GM19193 (cell line): ENCODE results near the gene IMMT.

Experiments
- POLR2A ChIP-seq: IDR thresholded peaks from 4 replicates; pipeline ENCODE4 v1.6.1; 2011; ENCODE audit not compliant: insufficient read depth, insufficient read length; ENCODE audit errors: extremely low read depth

IMMT gene

GRCh38 chr2:86213699-86214502 is 18.6 kb upstream of the IMMT start:
- TF ChIP-seq POLR2A: no peak

GRCh38 chr2:86213056-86213455 is 17.8 kb upstream of the IMMT start:
- no peak for TF ChIP-seq POLR2A

GRCh38 chr2:86211796-86212188 is 16.5 kb upstream of the IMMT start:
- TF ChIP-seq POLR2A: no peak

- TF ChIP-seq POLR2A: no peak
Measured at GRCh38 chr2:86211033-86211795, 16.0 kb upstream of the IMMT start.

GRCh38 chr2:86204458-86204857 is 9.2 kb upstream of the IMMT start:
- TF ChIP-seq POLR2A: no peak

GRCh38 chr2:86203614-86204013 is 8.4 kb upstream of the IMMT start:
- TF ChIP-seq POLR2A: no peak

- TF ChIP-seq POLR2A: no peak
Measured at GRCh38 chr2:86202702-86203101, 7.4 kb upstream of the IMMT start.

GRCh38 chr2:86202336-86202692 is 7.1 kb upstream of the IMMT start:
- TF ChIP-seq POLR2A: no peak

GRCh38 chr2:86201671-86202335 is 6.5 kb upstream of the IMMT start:
- no peak for TF ChIP-seq POLR2A

GRCh38 chr2:86199834-86200177 is 4.5 kb upstream of the IMMT start:
- no peak for TF ChIP-seq POLR2A

GRCh38 chr2:86195808-86196387 is 636 bp upstream of the IMMT start:
- TF ChIP-seq POLR2A: no peak

GRCh38 chr2:86194751-86195054 is 559 bp downstream of the IMMT start:
- TF ChIP-seq POLR2A: no peak

- no peak for TF ChIP-seq POLR2A
Measured at GRCh38 chr2:86193901-86194567, 1.2 kb downstream of the IMMT start.

- TF ChIP-seq POLR2A: no peak
Measured at GRCh38 chr2:86189782-86190416, 5.4 kb downstream of the IMMT start.

GRCh38 chr2:86186431-86186830 is 8.8 kb downstream of the IMMT start:
- TF ChIP-seq POLR2A: no peak
